Neural cell (in vitro differentiated cells): Measurements from ENCODE around the gene SLC11A2. TPM values are rescaled to one million over a fixed set of nuclear protein-coding genes. Genes with fewer than 3 reads are reported as not detected.

ENCODE experiments used
- H2AFZ ChIP-seq: fragments of 200-600, 300-800 bp; sonication (generic), shearing (Covaris generic); 2 replicates; pipeline ENCODE4 v1.6.0; 2014; ENCODE audit warnings: low read depth, mild to moderate bottlenecking, antibody characterized with exemption, low read length, moderate library complexity
- H3F3A ChIP-seq: fragments of 200-600 bp; shearing (Covaris generic); 2 replicates; pipeline ENCODE4 v1.6.1; 2016; ENCODE audit warnings: mild to moderate bottlenecking, moderate library complexity, mixed read lengths, antibody characterized with exemption, low read length; ENCODE audit not compliant: insufficient read depth, poor library complexity, severe bottlenecking
- H3K27ac ChIP-seq: fragments of 200-600, 300-800 bp; sonication (generic), shearing (Covaris generic); 2 replicates; pipeline ENCODE4 v1.5.1; 2014; ENCODE audit warnings: mild to moderate bottlenecking, low read length, moderate library complexity
- H3K27me3 ChIP-seq: fragments of 300-800, 200-600 bp; sonication (generic), shearing (Covaris generic); 2 replicates; pipeline ENCODE4 v1.6.0; 2014; ENCODE audit warnings: mild to moderate bottlenecking, low read depth, low read length, moderate library complexity; ENCODE audit not compliant: insufficient read depth
- H3K36me3 ChIP-seq: fragments of 300-800, 200-600 bp; sonication (generic), shearing (Covaris generic); 2 replicates; pipeline ENCODE4 v1.5.1; 2014; ENCODE audit warnings: mild to moderate bottlenecking, antibody characterized with exemption, low read length, moderate library complexity; ENCODE audit not compliant: insufficient read depth
- H3K4me2 ChIP-seq: fragments of 300-800, 200-600 bp; sonication (generic), shearing (Covaris generic); 2 replicates; pipeline ENCODE4 v1.6.0; 2014; ENCODE audit warnings: mild to moderate bottlenecking, low read length
- H3K4me3 ChIP-seq: fragments of 300-800, 200-600 bp; sonication (generic), shearing (Covaris generic); 2 replicates; pipeline ENCODE4 v1.5.1; 2014; ENCODE audit warnings: mild to moderate bottlenecking, low read length, moderate library complexity
- H3K79me2 ChIP-seq: fragments of 200-600 bp; shearing (Covaris generic); replicated peaks from 2 replicates; pipeline ENCODE4 v1.6.0; 2014; ENCODE audit warnings: mild to moderate bottlenecking, low read length, moderate library complexity; ENCODE audit not compliant: insufficient read depth
- H3K9ac ChIP-seq: fragments of 300-800, 200-600 bp; sonication (generic), shearing (Covaris generic); 2 replicates; pipeline ENCODE4 v1.6.1; 2016; ENCODE audit warnings: mild to moderate bottlenecking, low read length, mixed read lengths
- H3K9me2 ChIP-seq: fragments of 200-600 bp; shearing (Covaris generic); 2 replicates; pipeline ENCODE4 v1.6.1; 2016; ENCODE audit warnings: mild to moderate bottlenecking, low read length, mixed read lengths; ENCODE audit not compliant: insufficient read depth
- H3K9me3 ChIP-seq: fragments of 200-600, 300-800 bp; sonication (generic), shearing (Covaris generic); 2 replicates; pipeline ENCODE4 v1.6.1; 2016; ENCODE audit warnings: mild to moderate bottlenecking, mixed run types, low read length, moderate library complexity, mixed read lengths
- H4K20me1 ChIP-seq: fragments of 200-600 bp; shearing (Covaris generic); 2 replicates; pipeline ENCODE4 v1.6.1; 2016; ENCODE audit warnings: mild to moderate bottlenecking, mixed run types; ENCODE audit not compliant: insufficient read depth
- CTCF ChIP-seq: fragments of 450-650 bp; IDR thresholded peaks from 2 replicates; pipeline ENCODE4 v1.5.1; 2014; ENCODE audit warnings: antibody characterized with exemption, mild to moderate bottlenecking, moderate library complexity; ENCODE audit not compliant: poor library complexity, severe bottlenecking
- EP300 ChIP-seq: fragments of 450-650 bp; conservative IDR thresholded peaks from 2 replicates; pipeline ENCODE4 v1.6.1; 2014; ENCODE audit warnings: antibody characterized with exemption, mild to moderate bottlenecking, moderate library complexity; ENCODE audit not compliant: poor library complexity, severe bottlenecking
- EZH2 ChIP-seq: fragments of 200-600, 300-800 bp; shearing (Covaris generic), sonication (generic); IDR thresholded peaks from 2 replicates; pipeline ENCODE4 v1.6.1; 2014; ENCODE audit warnings: antibody characterized with exemption, low read length, borderline replicate concordance, mild to moderate bottlenecking; ENCODE audit not compliant: insufficient read depth, poor library complexity, severe bottlenecking
- MXI1 ChIP-seq: fragments of 450-650 bp; conservative IDR thresholded peaks from 2 replicates; pipeline ENCODE4 v1.6.1; 2014; ENCODE audit warnings: antibody characterized with exemption, mild to moderate bottlenecking; ENCODE audit not compliant: poor library complexity, severe bottlenecking
- POLR2AphosphoS5 ChIP-seq: IDR thresholded peaks from 2 replicates; pipeline ENCODE4 v1.6.1; 2012
- RAD21 ChIP-seq: fragments of 450-650 bp; conservative IDR thresholded peaks from 2 replicates; pipeline ENCODE4 v1.6.1; 2014; ENCODE audit warnings: antibody characterized with exemption, mild to moderate bottlenecking, moderate library complexity
- SMC3 ChIP-seq: fragments of 450-650 bp; conservative IDR thresholded peaks from 2 replicates; pipeline ENCODE4 v1.6.1; 2014; ENCODE audit warnings: antibody characterized with exemption, mild to moderate bottlenecking, moderate library complexity; ENCODE audit not compliant: poor library complexity
- TAF1 ChIP-seq: IDR thresholded peaks from 2 replicates; pipeline ENCODE4 v1.6.1; 2012; ENCODE audit warnings: low read depth
- polyA plus RNA-seq: library from polyadenylated mRNA; depleted of rRNA; stranded (reverse); fragments of >200 nt; gene quantifications from 2 replicates; pipeline ENCODE4 v1.2.3, GENCODE V29; 2014
- TF ChIP-seq, protein P1 (sequence below): IDR thresholded peaks from 2 replicates; pipeline ENCODE4 v1.6.1; 2012; ENCODE audit warnings: borderline replicate concordance

The SLC11A2 gene
- polyA plus RNA-seq, 1 donor from 2014 or later, result 62.3 TPM

- H3K4me3 ChIP-seq, result no peak overlapping the region
- no peaks in the 10 kb centered on the region for H3F3A ChIP-seq
- H3K9me2 ChIP-seq, result no peaks in the 10 kb centered on the region
- H3K27me3 ChIP-seq, result no peaks in the 10 kb centered on the region
- H3K9me3 ChIP-seq, result no peaks in the 10 kb centered on the region
- TF ChIP-seq CTCF (no peak), RAD21 (no peak), EZH2 (no peak), MXI1 (no peak), TAF1 (no peak), POLR2AphosphoS5 (no peak), EP300 (no peak), SMC3 (no peak)
- TF ChIP-seq, protein P1, sequence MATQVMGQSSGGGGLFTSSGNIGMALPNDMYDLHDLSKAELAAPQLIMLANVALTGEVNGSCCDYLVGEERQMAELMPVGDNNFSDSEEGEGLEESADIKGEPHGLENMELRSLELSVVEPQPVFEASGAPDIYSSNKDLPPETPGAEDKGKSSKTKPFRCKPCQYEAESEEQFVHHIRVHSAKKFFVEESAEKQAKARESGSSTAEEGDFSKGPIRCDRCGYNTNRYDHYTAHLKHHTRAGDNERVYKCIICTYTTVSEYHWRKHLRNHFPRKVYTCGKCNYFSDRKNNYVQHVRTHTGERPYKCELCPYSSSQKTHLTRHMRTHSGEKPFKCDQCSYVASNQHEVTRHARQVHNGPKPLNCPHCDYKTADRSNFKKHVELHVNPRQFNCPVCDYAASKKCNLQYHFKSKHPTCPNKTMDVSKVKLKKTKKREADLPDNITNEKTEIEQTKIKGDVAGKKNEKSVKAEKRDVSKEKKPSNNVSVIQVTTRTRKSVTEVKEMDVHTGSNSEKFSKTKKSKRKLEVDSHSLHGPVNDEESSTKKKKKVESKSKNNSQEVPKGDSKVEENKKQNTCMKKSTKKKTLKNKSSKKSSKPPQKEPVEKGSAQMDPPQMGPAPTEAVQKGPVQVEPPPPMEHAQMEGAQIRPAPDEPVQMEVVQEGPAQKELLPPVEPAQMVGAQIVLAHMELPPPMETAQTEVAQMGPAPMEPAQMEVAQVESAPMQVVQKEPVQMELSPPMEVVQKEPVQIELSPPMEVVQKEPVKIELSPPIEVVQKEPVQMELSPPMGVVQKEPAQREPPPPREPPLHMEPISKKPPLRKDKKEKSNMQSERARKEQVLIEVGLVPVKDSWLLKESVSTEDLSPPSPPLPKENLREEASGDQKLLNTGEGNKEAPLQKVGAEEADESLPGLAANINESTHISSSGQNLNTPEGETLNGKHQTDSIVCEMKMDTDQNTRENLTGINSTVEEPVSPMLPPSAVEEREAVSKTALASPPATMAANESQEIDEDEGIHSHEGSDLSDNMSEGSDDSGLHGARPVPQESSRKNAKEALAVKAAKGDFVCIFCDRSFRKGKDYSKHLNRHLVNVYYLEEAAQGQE, result no peak
- no peak overlapping the region for H3K4me2 ChIP-seq
- no peak overlapping the region for H3K9ac ChIP-seq
- H3K36me3 ChIP-seq, result no peaks in the 10 kb centered on the region
- no peaks in the 10 kb centered on the region for H3K79me2 ChIP-seq
- no peaks in the 10 kb centered on the region for H4K20me1 ChIP-seq
- no peak overlapping the region for H2AFZ ChIP-seq
- H3K27ac ChIP-seq, result no peak overlapping the region
These were observed 76.3 kb downstream of the SLC11A2 start for GRCh38 chr12:50949801-50950302.

GRCh38 chr12:50948798-50949197, 77.4 kb downstream of the SLC11A2 start:
- no peaks in the 10 kb centered on the region for H3K9me3 ChIP-seq
- no peak overlapping the region for H3K27ac ChIP-seq
- H3K27me3 ChIP-seq, result no peaks in the 10 kb centered on the region
- no peak overlapping the region for H3K4me2 ChIP-seq
- TF ChIP-seq, protein P1, result no peak
- TF ChIP-seq EP300 (no peak), RAD21 (no peak), SMC3 (no peak)
- H3K4me3 ChIP-seq, result no peak overlapping the region
- H3K79me2 ChIP-seq, result no peaks in the 10 kb centered on the region
- H3K9me2 ChIP-seq, result no peaks in the 10 kb centered on the region
- no peaks in the 10 kb centered on the region for H3F3A ChIP-seq
- no peaks in the 10 kb centered on the region for H4K20me1 ChIP-seq
- H3K36me3 ChIP-seq, result no peaks in the 10 kb centered on the region
- no peak overlapping the region for H3K9ac ChIP-seq
- no peak overlapping the region for H2AFZ ChIP-seq
